Peyer's patch (tissue), 4 donors: Measurements from ENCODE around the gene PYGO1.

Source experiments
- POLR2A ChIP-seq, 2 donors: fragments of 450-650 bp; IDR thresholded peaks; one replicate each; pipeline ENCODE4 v1.5.1; 2017; ENCODE audit warnings: antibody characterized with exemption in 2 of 2, mild to moderate bottlenecking in 2 of 2, moderate library complexity in 2 of 2
- TF ChIP-seq, protein P1 (sequence below), 6 experiments: fragments of 450-650 bp in 4 of 6; fragments of 200-600 bp in 2 of 6; sonication (generic) in 1 of 6; IDR thresholded peaks; one replicate each; pipeline ENCODE4 v1.5.1; 2017 to 2019; ENCODE audit warnings: antibody characterized with exemption in 6 of 6, mild to moderate bottlenecking in 3 of 6, moderate library complexity in 1 of 6

DNA sequence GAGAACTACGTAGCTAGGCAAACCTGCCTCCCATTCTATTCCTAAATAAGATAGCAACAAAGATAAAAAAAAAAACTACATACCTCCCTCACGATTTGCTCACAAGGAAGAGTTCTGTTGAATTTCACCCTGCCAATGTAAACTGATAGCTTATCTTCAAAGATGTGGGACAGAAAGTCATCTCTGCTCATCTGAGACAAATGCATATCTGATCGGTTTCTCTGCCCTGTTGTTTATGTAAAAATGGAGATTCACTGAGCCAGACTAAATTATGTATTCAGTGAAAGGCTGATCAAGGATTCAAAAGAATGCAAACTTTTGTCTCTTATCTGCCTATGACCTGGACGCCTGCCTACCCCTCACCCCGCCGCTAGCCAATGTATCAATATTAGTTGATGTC, 11.2 kb downstream of the PYGO1 start:
- TF ChIP-seq, protein P1, sequence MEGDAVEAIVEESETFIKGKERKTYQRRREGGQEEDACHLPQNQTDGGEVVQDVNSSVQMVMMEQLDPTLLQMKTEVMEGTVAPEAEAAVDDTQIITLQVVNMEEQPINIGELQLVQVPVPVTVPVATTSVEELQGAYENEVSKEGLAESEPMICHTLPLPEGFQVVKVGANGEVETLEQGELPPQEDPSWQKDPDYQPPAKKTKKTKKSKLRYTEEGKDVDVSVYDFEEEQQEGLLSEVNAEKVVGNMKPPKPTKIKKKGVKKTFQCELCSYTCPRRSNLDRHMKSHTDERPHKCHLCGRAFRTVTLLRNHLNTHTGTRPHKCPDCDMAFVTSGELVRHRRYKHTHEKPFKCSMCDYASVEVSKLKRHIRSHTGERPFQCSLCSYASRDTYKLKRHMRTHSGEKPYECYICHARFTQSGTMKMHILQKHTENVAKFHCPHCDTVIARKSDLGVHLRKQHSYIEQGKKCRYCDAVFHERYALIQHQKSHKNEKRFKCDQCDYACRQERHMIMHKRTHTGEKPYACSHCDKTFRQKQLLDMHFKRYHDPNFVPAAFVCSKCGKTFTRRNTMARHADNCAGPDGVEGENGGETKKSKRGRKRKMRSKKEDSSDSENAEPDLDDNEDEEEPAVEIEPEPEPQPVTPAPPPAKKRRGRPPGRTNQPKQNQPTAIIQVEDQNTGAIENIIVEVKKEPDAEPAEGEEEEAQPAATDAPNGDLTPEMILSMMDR (IDR thresholded peaks at IDR 0.05): no peak
- TF ChIP-seq POLR2A (IDR thresholded peaks at IDR 0.05): no peak
